RCC 7860 (cell line): Measurements from ENCODE around the gene ACBD7.

Experiments used
- DNase-seq: peaks from one replicate; pipeline ENCODE4 v3.0.0-alpha.2; 2015; ENCODE audit warnings: low spot score
- FAIRE-seq: peaks from 2 replicates; lab custom pipeline; 2012; peaks lifted over from hg19 to GRCh38; lab: Jason Lieb, UNC

Gene ACBD7

GRCh38 chr10:15088428-15089261 lies at the start of gene ACBD7:
TSS of gene ACBD7 (minus strand) at chr10:15088776. CDS start at chr10:15088728, 48 bp downstream.
- DNase-seq (peak; percentile 60), FAIRE-seq (no peak)

- DNase-seq (no peak), FAIRE-seq (peak; percentile 14)
These were observed 49.1 kb upstream of the ACBD7 start for GRCh38 chr10:15137636-15138035.

- FAIRE-seq (no peak), DNase-seq (no peak)
These were observed 48.4 kb upstream of the ACBD7 start for GRCh38 chr10:15137036-15137359.

- FAIRE-seq = no peak
- DNase-seq = no peak
These were observed 47.8 kb upstream of the ACBD7 start for GRCh38 chr10:15136129-15137035.

- FAIRE-seq (no peak), DNase-seq (no peak)
These were observed 42.8 kb upstream of the ACBD7 start for GRCh38 chr10:15131330-15131729.

- no peak for FAIRE-seq
- DNase-seq = no peak
These were observed 36.3 kb upstream of the ACBD7 start for GRCh38 chr10:15124908-15125307.

GRCh38 chr10:15124190-15124589 lies 35.6 kb upstream of the ACBD7 start:
- DNase-seq = no peak
- FAIRE-seq = no peak

- no peak for FAIRE-seq
- no peak for DNase-seq
These were observed 35.2 kb upstream of the ACBD7 start for GRCh38 chr10:15123749-15124184.

GRCh38 chr10:15122477-15123030 lies 34.0 kb upstream of the ACBD7 start:
- no peak for FAIRE-seq
- DNase-seq = no peak

- no peak for FAIRE-seq
These were observed 33.1 kb upstream of the ACBD7 start for GRCh38 chr10:15121707-15122106.

GRCh38 chr10:15120523-15120922 lies 31.9 kb upstream of the ACBD7 start:
- no peak for FAIRE-seq

More at GRCh38 chr10:15121707-15122106, 33.1 kb upstream of the ACBD7 start:
- no peak for DNase-seq

GRCh38 chr10:15118615-15119014 lies 30.0 kb upstream of the ACBD7 start:
- DNase-seq (no peak), FAIRE-seq (no peak)

More at GRCh38 chr10:15120523-15120922, 31.9 kb upstream of the ACBD7 start:
- DNase-seq = no peak

GRCh38 chr10:15116225-15116624 lies 27.6 kb upstream of the ACBD7 start:
- DNase-seq (no peak), FAIRE-seq (no peak)

- FAIRE-seq = no peak
These were observed 25.2 kb upstream of the ACBD7 start for GRCh38 chr10:15113766-15114165.

GRCh38 chr10:15112657-15113056 lies 24.1 kb upstream of the ACBD7 start:
- no peak for DNase-seq
- FAIRE-seq = no peak

More at GRCh38 chr10:15113766-15114165, 25.2 kb upstream of the ACBD7 start:
- no peak for DNase-seq

- DNase-seq (peak; percentile 56), FAIRE-seq (no peak)
These were observed 17.9 kb upstream of the ACBD7 start for GRCh38 chr10:15106352-15107013.

GRCh38 chr10:15103513-15103912 lies 14.9 kb upstream of the ACBD7 start:
- no peak for DNase-seq
- no peak for FAIRE-seq

GRCh38 chr10:15099886-15100285 lies 11.3 kb upstream of the ACBD7 start:
- no peak for DNase-seq
- no peak for FAIRE-seq

- peak; percentile 10 for FAIRE-seq
- DNase-seq = peak; percentile 89
These were observed 8.6 kb upstream of the ACBD7 start, which contains the start of gene RPP38 for GRCh38 chr10:15097011-15097812. TSS of gene RPP38 (plus strand) at chr10:15097355. CDS start at chr10:15103315, 5,960 bp downstream.

- DNase-seq = no peak
- FAIRE-seq = no peak
These were observed 8.1 kb upstream of the ACBD7 start for GRCh38 chr10:15096661-15097010.
